GM12878 (cell line): ENCODE measurements around the gene FAM53B. TPM values are rescaled to one million over a fixed set of nuclear protein-coding genes. Genes with fewer than 3 reads are reported as not detected.

ENCODE experiments used
- E2F4 ChIP-seq: IDR thresholded peaks from 2 replicates; pipeline ENCODE4 v1.6.1; 2012; ENCODE audit warnings: low read depth, low read length, improper control_type of control experiment
- ELK1 ChIP-seq: IDR thresholded peaks from 2 replicates; pipeline ENCODE4 v1.6.1; 2012; ENCODE audit warnings: low read depth, low read length, improper control_type of control experiment
- HDAC6 ChIP-seq: fragments of 200-600 bp; sonication (generic); IDR thresholded peaks from one replicate; pipeline ENCODE4 v1.8.0; 2017; ENCODE audit warnings: antibody characterized with exemption; ENCODE audit not compliant: unreplicated experiment
- IRF4 ChIP-seq: IDR thresholded peaks from 2 replicates; pipeline ENCODE4 v1.6.1; 2011; ENCODE audit warnings: low read depth, low read length
- MLLT1 ChIP-seq: fragments of 450-650 bp; IDR thresholded peaks from 2 replicates; pipeline ENCODE4 v1.6.1; 2016; ENCODE audit warnings: mild to moderate bottlenecking
- NFIC ChIP-seq: IDR thresholded peaks from 2 replicates; pipeline ENCODE4 v1.6.1; 2012; ENCODE audit warnings: low read depth, mild to moderate bottlenecking, inconsistent platforms, low read length, moderate library complexity
- NFXL1 ChIP-seq: fragments of 450-650 bp; IDR thresholded peaks from 2 replicates; pipeline ENCODE4 v1.6.1; 2017; ENCODE audit warnings: antibody characterized with exemption, mild to moderate bottlenecking, borderline replicate concordance
- NR2F1 ChIP-seq: fragments of 450-650 bp; conservative IDR thresholded peaks from 2 replicates; pipeline ENCODE4 v1.6.1; 2017; ENCODE audit warnings: mild to moderate bottlenecking
- POLR2A ChIP-seq: IDR thresholded peaks from 2 replicates; pipeline ENCODE4 v1.6.1; 2011; ENCODE audit warnings: low read depth, mild to moderate bottlenecking, low read length
- POLR2AphosphoS5 ChIP-seq: IDR thresholded peaks from 2 replicates; pipeline ENCODE4 v1.6.1; 2011; ENCODE audit warnings: mild to moderate bottlenecking, low read length, inconsistent platforms
- RBBP5 ChIP-seq: fragments of 200-600 bp; sonication (generic); conservative IDR thresholded peaks from 2 replicates; pipeline ENCODE4 v1.6.1; 2016
- RELB ChIP-seq: fragments of 450-650 bp; IDR thresholded peaks from 2 replicates; pipeline ENCODE4 v1.6.1; 2017; ENCODE audit warnings: low read depth, mild to moderate bottlenecking, moderate library complexity
- SMC3 ChIP-seq: IDR thresholded peaks from 2 replicates; pipeline ENCODE4 v1.6.1; 2011; ENCODE audit warnings: low read length, improper control_type of control experiment, borderline replicate concordance
- WRNIP1 ChIP-seq: IDR thresholded peaks from 2 replicates; pipeline ENCODE4 v1.6.1; 2011; ENCODE audit warnings: low read depth, low read length, improper control_type of control experiment, borderline replicate concordance
- YY1 ChIP-seq: IDR thresholded peaks from 2 replicates; pipeline ENCODE4 v1.6.1; 2011; ENCODE audit warnings: low read depth, mild to moderate bottlenecking, low read length
- ZBED1 ChIP-seq: IDR thresholded peaks from 2 replicates; pipeline ENCODE4 v1.6.1; 2016; ENCODE audit warnings: borderline replicate concordance
- ZBTB11 ChIP-seq: fragments of 450-650 bp; formaldehyde crosslinking; IDR thresholded peaks from 2 replicates; pipeline ENCODE4 v1.5.0; 2022; ENCODE audit warnings: mild to moderate bottlenecking, missing genetic modification characterization
- ZBTB33 ChIP-seq: fragments of 450-650 bp; IDR thresholded peaks from 2 replicates; pipeline ENCODE4 v1.6.1; 2017; ENCODE audit warnings: mild to moderate bottlenecking
- ZNF207 ChIP-seq: fragments of 450-650 bp; IDR thresholded peaks from 2 replicates; pipeline ENCODE4 v1.6.1; 2014; ENCODE audit warnings: antibody characterized with exemption, mild to moderate bottlenecking, borderline replicate concordance
- ZZZ3 ChIP-seq: IDR thresholded peaks from 2 replicates; pipeline ENCODE4 v1.6.1; 2011; ENCODE audit warnings: low read depth; ENCODE audit not compliant: control insufficient read depth, insufficient read length
- polyA plus RNA-seq, 11 experiments: library from polyadenylated mRNA; depleted of rRNA in 4 of 11; unstranded in 6 of 11; stranded (reverse) in 5 of 11; fragments of >200 nt; fragmentation: Nextera tagmentation in 4 of 11; fragmentation: Illumina TruSeq in 1 of 11; extraction: Ambion mirVana in 4 of 11; extraction: Trizol in 1 of 11; gene quantifications; 1 replicate in 1 of 11; 2 replicates in 10 of 11; pipeline versions ENCODE4 v1.2.1 to v1.2.3, GENCODE V29; 2011 to 2016; ENCODE audit warnings: inconsistent platforms in 2 of 11, missing spikeins in 2 of 11, low read depth in 1 of 11
- total RNA-seq, 4 experiments: library from RNA; depleted of rRNA in 3 of 4; stranded (reverse); fragments of >200 nt in 3 of 4; fragmentation: Illumina TruSeq in 1 of 4; extraction: Trizol in 1 of 4; gene quantifications; 2 replicates each; pipeline versions ENCODE4 v1.2.1 to v1.2.3, GENCODE V29; 2013 to 2021

FAM53B gene
- total and polyA plus RNA-seq, 10 of the 15 experiments (the other 5 are each of a cell fraction or from before 2014, with no cell fraction given), result 0.05 to 26.3 (median 8.1) TPM

- TF ChIP-seq ELK1, result 0 out of 2 replicates have a peak, but pooled peaks have one; percentile 30
- peak; percentile 71; the same call in 1 of the 2 replicates for TF ChIP-seq RELB
- TF ChIP-seq MLLT1, result no peak
- TF ChIP-seq NFXL1, result no peak
- 0 out of 2 replicates have a peak, but pooled peaks have one; percentile 54 for TF ChIP-seq ZBED1
- 0 out of 2 replicates have a peak, but pooled peaks have one; percentile 33 for TF ChIP-seq POLR2AphosphoS5
- TF ChIP-seq ZZZ3, result no peak
- TF ChIP-seq NR2F1, result peak; percentile 73
- TF ChIP-seq IRF4, result peak; percentile 91
- TF ChIP-seq HDAC6, result no peak
- TF ChIP-seq SMC3, result peak; percentile 56; the same call in 1 of the 2 replicates
- TF ChIP-seq YY1, result peak; percentile 57; the same call in 1 of the 2 replicates
- TF ChIP-seq ZBTB33, result no peak
- peak; percentile 55; the same call in 1 of the 2 replicates for TF ChIP-seq WRNIP1
- TF ChIP-seq E2F4, result no peak
- TF ChIP-seq RBBP5, result 0 out of 2 replicates have a peak, but pooled peaks have one; percentile 15
- no peak for TF ChIP-seq POLR2A
- peak; percentile 68; the same call in 1 of the 2 replicates for TF ChIP-seq NFIC
- TF ChIP-seq ZNF207, result no peak; the same call in 1 of the 2 replicates
- no peak for TF ChIP-seq ZBTB11 (CRISPR knock-in tag)
These were observed 24.8 kb downstream of the FAM53B start (continued) for GRCh38 chr10:124719213-124719851.
